Breast epithelium (tissue), 3 donors: ENCODE measurements around the gene MAJIN.

ENCODE experiments used
- POLR2A ChIP-seq: fragments of 450-650 bp; IDR thresholded peaks from one replicate; pipeline ENCODE4 v1.6.1; 2016; ENCODE audit warnings: antibody characterized with exemption, mild to moderate bottlenecking, moderate library complexity
- POLR2AphosphoS5 ChIP-seq, 3 donors: sonication (generic); formaldehyde crosslinking; IDR thresholded peaks; one replicate each; pipeline ENCODE4 v1.6.1; 2017; ENCODE audit warnings: antibody characterized with exemption in 3 of 3
- TF ChIP-seq, protein P1 (sequence below), 3 donors: fragments of 450-650 bp; IDR thresholded peaks; one replicate each; pipeline ENCODE4 v1.5.1; 2016 to 2017; ENCODE audit warnings: antibody characterized with exemption in 3 of 3, mild to moderate bottlenecking in 3 of 3, moderate library complexity in 3 of 3

DNA sequence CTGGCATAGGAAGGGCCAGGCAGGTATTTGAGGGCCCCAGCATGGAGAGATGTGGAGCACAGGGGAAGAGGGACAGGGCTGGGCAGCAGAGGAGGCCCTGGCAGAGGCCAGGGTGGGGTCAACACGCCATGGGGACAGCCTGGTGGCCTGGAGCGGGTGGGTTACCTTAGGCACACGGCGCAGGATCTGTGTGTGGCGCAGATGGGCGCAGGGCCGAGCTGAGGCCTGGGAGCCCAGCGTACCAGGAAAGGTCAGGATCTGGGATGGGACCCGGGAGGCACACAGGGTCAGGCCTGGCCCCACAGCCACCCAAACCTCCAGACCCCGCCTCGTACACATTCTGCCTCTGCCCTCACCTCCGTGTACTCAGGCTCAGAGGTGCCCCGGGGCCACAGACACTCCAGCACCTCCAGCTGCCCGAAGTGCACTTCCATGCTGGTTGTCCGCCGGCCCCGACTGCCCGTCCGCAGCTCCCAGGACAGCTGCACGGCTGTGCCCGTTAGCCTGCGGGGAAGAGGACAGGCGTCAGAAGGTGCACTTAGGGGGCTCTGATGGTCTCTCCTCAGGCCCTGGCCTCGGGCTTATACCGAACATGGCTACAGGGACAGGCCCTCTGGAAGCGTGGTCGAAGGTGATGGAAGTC, 61.3 kb downstream of the MAJIN start:
- TF ChIP-seq, protein P1, sequence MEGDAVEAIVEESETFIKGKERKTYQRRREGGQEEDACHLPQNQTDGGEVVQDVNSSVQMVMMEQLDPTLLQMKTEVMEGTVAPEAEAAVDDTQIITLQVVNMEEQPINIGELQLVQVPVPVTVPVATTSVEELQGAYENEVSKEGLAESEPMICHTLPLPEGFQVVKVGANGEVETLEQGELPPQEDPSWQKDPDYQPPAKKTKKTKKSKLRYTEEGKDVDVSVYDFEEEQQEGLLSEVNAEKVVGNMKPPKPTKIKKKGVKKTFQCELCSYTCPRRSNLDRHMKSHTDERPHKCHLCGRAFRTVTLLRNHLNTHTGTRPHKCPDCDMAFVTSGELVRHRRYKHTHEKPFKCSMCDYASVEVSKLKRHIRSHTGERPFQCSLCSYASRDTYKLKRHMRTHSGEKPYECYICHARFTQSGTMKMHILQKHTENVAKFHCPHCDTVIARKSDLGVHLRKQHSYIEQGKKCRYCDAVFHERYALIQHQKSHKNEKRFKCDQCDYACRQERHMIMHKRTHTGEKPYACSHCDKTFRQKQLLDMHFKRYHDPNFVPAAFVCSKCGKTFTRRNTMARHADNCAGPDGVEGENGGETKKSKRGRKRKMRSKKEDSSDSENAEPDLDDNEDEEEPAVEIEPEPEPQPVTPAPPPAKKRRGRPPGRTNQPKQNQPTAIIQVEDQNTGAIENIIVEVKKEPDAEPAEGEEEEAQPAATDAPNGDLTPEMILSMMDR (IDR thresholded peaks at IDR 0.05), result no peak
- no peak for TF ChIP-seq POLR2A
- TF ChIP-seq POLR2AphosphoS5 (IDR thresholded peaks at IDR 0.05), result no peak
